Gastroesophageal sphincter (tissue), 4 donors: ENCODE measurements around the gene TNS1. TPM values are rescaled to one million over a fixed set of nuclear protein-coding genes. Genes with fewer than 3 reads are reported as not detected.

ENCODE experiments used
- ATAC-seq: fragments of 150-250 bp; one replicate; pipeline ENCODE4 v1.9.1; 2016; ENCODE audit warnings: mild to moderate bottlenecking, moderate library complexity
- H3K27ac ChIP-seq, 4 donors: fragments of 200-600 bp; sonication (generic) in 3 of 4; 1 replicate in 3 of 4; 2 replicates in 1 of 4; pipeline ENCODE4 v1.5.1; 2016 to 2019
- H3K27me3 ChIP-seq: fragments of 200-600 bp; sonication (generic); one replicate; pipeline ENCODE4 v1.5.1; 2019
- H3K36me3 ChIP-seq, 2 donors: fragments of 200-600 bp; sonication (generic); one replicate each; pipeline ENCODE4 v1.5.1; 2019; ENCODE audit warnings: control low read depth in 1 of 2
- H3K4me1 ChIP-seq, 3 donors: fragments of 200-600 bp; sonication (generic); 1 replicate in 2 of 3; 2 replicates in 1 of 3; pipeline ENCODE4 v1.5.1; 2016 to 2019; ENCODE audit warnings: control low read depth in 2 of 3
- H3K4me3 ChIP-seq, 2 donors: fragments of 200-600 bp; sonication (generic); one replicate each; pipeline ENCODE4 v1.5.1; 2019; ENCODE audit warnings: mild to moderate bottlenecking in 1 of 2, moderate library complexity in 1 of 2
- H3K9me3 ChIP-seq, 3 donors: fragments of 200-600 bp; sonication (generic); one replicate each; pipeline ENCODE4 v1.5.1; 2017 to 2019; ENCODE audit warnings: control low read depth in 2 of 3
- EP300 ChIP-seq: sonication (generic); formaldehyde crosslinking; IDR thresholded peaks from one replicate; pipeline ENCODE4 v1.6.1; 2017; ENCODE audit warnings: antibody characterized with exemption, mild to moderate bottlenecking
- POLR2A ChIP-seq, 2 donors: fragments of 450-650 bp; IDR thresholded peaks; one replicate each; pipeline ENCODE4 v1.6.1; 2017; ENCODE audit warnings: antibody characterized with exemption in 2 of 2, mild to moderate bottlenecking in 2 of 2, moderate library complexity in 1 of 2
- POLR2AphosphoS5 ChIP-seq: sonication (generic); formaldehyde crosslinking; IDR thresholded peaks from one replicate; pipeline ENCODE4 v1.6.1; 2017; ENCODE audit warnings: antibody characterized with exemption
- WGBS, 2 donors: methylation state at CpG; one replicate each; pipeline ENCODE4 v1.1.5; 2018; ENCODE audit warnings: low coverage in 1 of 2; 5-methylcytosine and 5-hydroxymethylcytosine counted together
- total RNA-seq, 4 donors: library from RNA; depleted of rRNA; stranded (reverse); fragments of >200 nt; gene quantifications; one replicate each; pipeline ENCODE4 v1.1.0, GENCODE V29; 2016
- TF ChIP-seq, protein P1 (sequence below), 4 experiments: fragments of 200-600 bp in 2 of 4; fragments of 450-650 bp in 2 of 4; sonication (generic) in 1 of 4; IDR thresholded peaks; one replicate each; pipeline ENCODE4 v1.5.1; 2017 to 2019; ENCODE audit warnings: antibody characterized with exemption in 4 of 4, mild to moderate bottlenecking in 2 of 4, moderate library complexity in 2 of 4

Gene TNS1
- total RNA-seq, 4 donors from 2014 or later: 825 to 2,193 (median 1,462) TPM

DNA sequence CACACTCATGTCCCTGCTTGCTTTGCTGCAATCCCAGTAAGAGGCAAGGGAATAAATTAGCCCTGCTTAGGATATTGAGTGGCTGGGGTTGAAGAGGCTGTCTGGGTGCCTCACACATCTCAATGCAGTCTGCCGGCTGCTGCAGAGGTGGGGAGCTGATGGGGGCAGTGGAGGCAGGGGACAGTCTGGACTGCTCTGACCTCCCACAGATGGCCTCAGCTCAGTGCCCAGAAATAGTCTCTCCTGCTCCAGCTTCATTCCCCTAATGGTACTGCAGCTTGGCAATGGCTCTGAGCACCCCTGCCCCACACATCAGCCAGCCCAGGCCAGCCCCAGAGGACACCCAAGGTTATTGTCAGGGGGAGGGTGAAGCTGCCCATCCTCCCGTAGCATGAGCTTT, 21.5 kb upstream of the TNS1 start:
- ATAC-seq: no peak
- TF ChIP-seq EP300: no peak
- TF ChIP-seq, protein P1, sequence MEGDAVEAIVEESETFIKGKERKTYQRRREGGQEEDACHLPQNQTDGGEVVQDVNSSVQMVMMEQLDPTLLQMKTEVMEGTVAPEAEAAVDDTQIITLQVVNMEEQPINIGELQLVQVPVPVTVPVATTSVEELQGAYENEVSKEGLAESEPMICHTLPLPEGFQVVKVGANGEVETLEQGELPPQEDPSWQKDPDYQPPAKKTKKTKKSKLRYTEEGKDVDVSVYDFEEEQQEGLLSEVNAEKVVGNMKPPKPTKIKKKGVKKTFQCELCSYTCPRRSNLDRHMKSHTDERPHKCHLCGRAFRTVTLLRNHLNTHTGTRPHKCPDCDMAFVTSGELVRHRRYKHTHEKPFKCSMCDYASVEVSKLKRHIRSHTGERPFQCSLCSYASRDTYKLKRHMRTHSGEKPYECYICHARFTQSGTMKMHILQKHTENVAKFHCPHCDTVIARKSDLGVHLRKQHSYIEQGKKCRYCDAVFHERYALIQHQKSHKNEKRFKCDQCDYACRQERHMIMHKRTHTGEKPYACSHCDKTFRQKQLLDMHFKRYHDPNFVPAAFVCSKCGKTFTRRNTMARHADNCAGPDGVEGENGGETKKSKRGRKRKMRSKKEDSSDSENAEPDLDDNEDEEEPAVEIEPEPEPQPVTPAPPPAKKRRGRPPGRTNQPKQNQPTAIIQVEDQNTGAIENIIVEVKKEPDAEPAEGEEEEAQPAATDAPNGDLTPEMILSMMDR (IDR thresholded peaks at IDR 0.05): no peak
- TF ChIP-seq POLR2A (IDR thresholded peaks at IDR 0.05): no peak
- no peak for TF ChIP-seq POLR2AphosphoS5
- no peaks in the 10 kb centered on the region for H3K9me3 ChIP-seq
- no peak overlapping the region for H3K4me3 ChIP-seq
- H3K27me3 ChIP-seq: no peaks in the 10 kb centered on the region
- peaks cover 0 to 13% (median 0%) of the 10 kb centered on the region in 3 donors for H3K4me1 ChIP-seq
- WGBS, 2 donors: 60% methylated on average over 1 of the region's 2 CpGs; no CpG with 5 or more reads in 1 of the 2 donors
- no peaks in the 10 kb centered on the region for H3K36me3 ChIP-seq
- no peak overlapping the region for H3K27ac ChIP-seq

DNA sequence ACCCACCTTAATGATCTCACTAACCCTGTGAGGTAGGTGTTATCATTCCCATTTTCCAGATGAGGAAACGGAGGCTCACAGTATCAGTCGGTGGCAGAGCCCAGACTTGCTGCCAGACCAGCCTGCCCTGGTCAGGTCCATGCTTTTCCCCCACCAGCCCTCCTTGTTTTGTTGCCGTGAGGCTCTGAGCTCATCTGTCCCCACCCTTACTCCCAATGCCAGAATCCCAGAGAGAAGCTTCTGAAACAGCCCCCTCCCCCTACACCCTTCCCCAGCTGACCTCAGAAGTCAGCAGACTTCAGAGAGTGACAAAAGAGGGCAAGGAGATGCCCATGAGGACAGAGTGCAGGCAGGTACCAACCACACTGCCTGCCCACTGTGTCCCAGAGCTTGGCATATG, 20.8 kb upstream of the TNS1 start:
- Histone ChIP-seq H3K4me3 (no peak overlapping the region), H3K4me1 (peaks cover 0 to 15% (median 0%) of the 10 kb centered on the region in 3 donors), H3K9me3 (no peaks in the 10 kb centered on the region), H3K36me3 (no peaks in the 10 kb centered on the region), H3K27ac (no peak overlapping the region), H3K27me3 (no peaks in the 10 kb centered on the region)
- no peak for ATAC-seq
- 80% methylated on average over 2 of the region's 3 CpGs; no CpG with 5 or more reads in 1 of the 2 donors for WGBS, 2 donors
- no peak for TF ChIP-seq POLR2A (IDR thresholded peaks at IDR 0.05)
- TF ChIP-seq EP300: no peak
- TF ChIP-seq, protein P1 (IDR thresholded peaks at IDR 0.05): no peak
- no peak for TF ChIP-seq POLR2AphosphoS5

DNA sequence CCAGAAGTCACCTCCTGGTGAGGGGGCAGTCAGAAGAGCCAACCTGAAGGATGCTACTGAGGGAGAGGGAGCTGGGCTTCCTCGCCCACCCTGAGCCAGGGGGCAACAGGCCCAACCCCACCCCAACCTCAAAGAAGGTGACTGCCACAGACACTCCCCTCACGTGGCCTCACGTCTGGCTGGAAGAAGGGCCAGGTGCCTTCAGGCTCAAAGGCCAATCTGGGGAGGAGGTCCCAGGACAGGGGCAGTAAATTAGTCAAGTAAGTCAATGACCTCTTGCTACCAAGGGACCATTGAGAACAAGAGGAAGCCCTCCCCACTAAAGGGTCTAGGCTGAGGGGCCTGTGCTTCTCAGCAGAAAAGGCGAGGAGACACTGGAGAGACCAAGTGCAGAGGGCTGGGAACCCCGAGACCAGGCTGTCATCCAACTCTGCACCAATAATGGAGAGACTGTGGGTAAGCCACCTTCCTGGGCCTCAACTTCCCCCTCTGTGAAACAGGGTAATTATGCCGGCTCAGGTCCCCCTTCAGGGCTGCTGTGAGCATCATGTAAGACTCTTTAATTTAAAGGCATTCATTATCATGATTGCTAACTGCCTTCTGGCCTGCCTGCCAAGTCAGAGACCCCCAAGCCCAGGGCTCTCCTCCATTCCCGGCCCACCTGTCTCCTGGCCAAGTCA, 20.2 kb upstream of the TNS1 start:
- TF ChIP-seq POLR2A (IDR thresholded peaks at IDR 0.05) (no peak), EP300 (no peak), POLR2AphosphoS5 (no peak)
- TF ChIP-seq, protein P1 (IDR thresholded peaks at IDR 0.05): no peak
- no peaks in the 10 kb centered on the region for H3K9me3 ChIP-seq
- no peak for ATAC-seq
- H3K4me3 ChIP-seq: no peak overlapping the region
- H3K27me3 ChIP-seq: no peaks in the 10 kb centered on the region
- H3K4me1 ChIP-seq: peaks cover 0 to 21% (median 6%) of the 10 kb centered on the region in 3 donors
- H3K27ac ChIP-seq: no peak overlapping the region
- WGBS, 2 donors: 87% methylated on average over 3 of the region's 7 CpGs; no CpG with 5 or more reads in 1 of the 2 donors
- no peaks in the 10 kb centered on the region for H3K36me3 ChIP-seq

DNA sequence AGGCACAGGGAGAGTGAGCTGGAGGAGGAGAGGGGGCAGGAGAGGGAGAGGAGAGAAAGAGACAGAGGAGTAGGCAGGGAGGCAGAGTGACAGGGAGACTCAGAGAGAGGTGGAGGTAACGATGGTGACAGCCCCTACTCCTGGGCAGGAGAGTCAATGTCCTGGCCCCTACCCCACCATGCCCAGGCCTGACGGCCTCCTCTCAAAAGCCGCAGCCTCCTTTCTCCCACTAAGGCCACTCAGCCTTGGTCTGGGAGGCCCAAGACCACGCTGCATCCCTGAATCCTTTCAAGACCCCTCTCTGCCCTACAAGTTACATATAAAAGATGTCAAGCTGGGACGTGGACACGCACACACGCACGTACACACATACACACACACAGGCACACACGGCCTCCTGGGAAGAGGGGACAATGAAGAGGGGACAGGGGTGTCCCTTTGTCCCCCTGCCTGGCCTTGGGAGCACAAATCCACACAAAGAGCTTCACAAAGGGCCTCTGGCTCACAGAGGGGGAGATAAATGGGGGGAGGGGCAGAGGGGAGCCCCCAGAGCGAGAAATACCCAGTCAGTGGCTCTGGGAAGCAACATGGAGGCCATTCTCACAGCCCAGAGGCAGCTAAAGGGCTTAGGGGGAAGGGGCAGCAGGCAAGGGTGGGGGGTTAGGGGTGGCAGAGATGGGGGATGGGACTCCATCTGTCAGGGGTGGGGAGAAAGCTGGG, 19.5 kb upstream of the TNS1 start:
- peaks cover 0 to 28% (median 13%) of the 10 kb centered on the region in 3 donors for H3K4me1 ChIP-seq

More for the DNA sequence above, 19.5 kb upstream of the TNS1 start:
- no peak overlapping the region for H3K27ac ChIP-seq
- H3K4me3 ChIP-seq: no peak overlapping the region
- 91 to 100% methylated on average over 2 to 4 of the region's 10 CpGs for WGBS, 2 donors
- H3K9me3 ChIP-seq: no peaks in the 10 kb centered on the region
- no peaks in the 10 kb centered on the region for H3K27me3 ChIP-seq
- no peaks in the 10 kb centered on the region for H3K36me3 ChIP-seq
- no peak for ATAC-seq
- no peak for TF ChIP-seq POLR2AphosphoS5
- no peak for TF ChIP-seq POLR2A (IDR thresholded peaks at IDR 0.05)
- TF ChIP-seq, protein P1 (IDR thresholded peaks at IDR 0.05): no peak
- TF ChIP-seq EP300: no peak
